HepG2 (cell line): ENCODE data around the gene HSD17B2. TPM values are rescaled to one million over a fixed set of nuclear protein-coding genes. Genes with fewer than 3 reads are reported as not detected.

ENCODE experiments used
- BCLAF1 ChIP-seq: fragments of 450-650 bp; IDR thresholded peaks from 2 replicates; pipeline ENCODE4 v1.6.1; 2017; ENCODE audit warnings: mild to moderate bottlenecking
- CBFB ChIP-seq: sonication (generic); formaldehyde crosslinking; IDR thresholded peaks from 2 replicates; pipeline ENCODE4 v1.4.0; 2020; ENCODE audit warnings: missing genetic modification reagents
- CSRNP2 ChIP-seq: sonication (generic); formaldehyde crosslinking; conservative IDR thresholded peaks from 2 replicates; pipeline ENCODE4 v1.8.0; 2022; ENCODE audit warnings: low read depth, missing genetic modification reagents
- HNRNPH1 ChIP-seq: fragments of 200-400 bp; formaldehyde crosslinking; optimal IDR thresholded peaks from 2 replicates; pipeline ENCODE3; 2017; ENCODE audit warnings: mild to moderate bottlenecking, low read depth, low read length
- JUND ChIP-seq: sonication (generic); formaldehyde crosslinking; IDR thresholded peaks from 2 replicates; pipeline ENCODE4 v1.8.0; 2022; ENCODE audit warnings: mild to moderate bottlenecking, missing genetic modification reagents
- MED13 ChIP-seq: sonication (generic); formaldehyde crosslinking; IDR thresholded peaks from 2 replicates; pipeline ENCODE4 v1.5.0; 2020; ENCODE audit warnings: missing genetic modification reagents
- MXD4 ChIP-seq: IDR thresholded peaks from 2 replicates; pipeline ENCODE4 v1.6.1; 2016; ENCODE audit warnings: mild to moderate bottlenecking, missing biosample characterization, missing genetic modification reagents
- PHF21A ChIP-seq: sonication (generic); formaldehyde crosslinking; IDR thresholded peaks from 2 replicates; pipeline ENCODE4 v1.5.0; 2020; ENCODE audit warnings: mild to moderate bottlenecking, missing genetic modification reagents
- POLR2AphosphoS2 ChIP-seq: IDR thresholded peaks from 2 replicates; pipeline ENCODE4 v1.6.1; 2011; ENCODE audit warnings: low read depth, low read length, improper control_type of control experiment
- SP5 ChIP-seq: IDR thresholded peaks from 2 replicates; pipeline ENCODE4 v1.6.1; 2016; ENCODE audit warnings: low read depth, borderline replicate concordance
- THAP8 ChIP-seq: sonication (generic); formaldehyde crosslinking; IDR thresholded peaks from 2 replicates; pipeline ENCODE4 v1.5.1; 2020; ENCODE audit warnings: missing genetic modification reagents, mild to moderate bottlenecking, borderline replicate concordance
- ZSCAN9 ChIP-seq: IDR thresholded peaks from 2 replicates; pipeline ENCODE4 v1.6.1; 2016; ENCODE audit warnings: borderline replicate concordance
- ZXDC ChIP-seq: sonication (generic); formaldehyde crosslinking; IDR thresholded peaks from 2 replicates; pipeline ENCODE4 v1.5.0; 2020; ENCODE audit warnings: mild to moderate bottlenecking, missing genetic modification reagents
- polyA plus RNA-seq, 8 experiments: library from polyadenylated mRNA; depleted of rRNA in 3 of 8; stranded (reverse) in 7 of 8; unstranded in 1 of 8; fragments of >200 nt; fragmentation: Illumina TruSeq in 4 of 8; extraction: Trizol in 4 of 8; gene quantifications; 2 replicates each; pipeline versions ENCODE4 v1.2.1 to v1.2.3, GENCODE V29; 2011 to 2016; ENCODE audit warnings: low read depth in 4 of 8, missing spikeins in 1 of 8, mixed read lengths in 1 of 8; ENCODE audit not compliant: insufficient read depth in 1 of 8
- total RNA-seq, 5 experiments: library from RNA; depleted of rRNA; stranded (reverse); fragments of >200 nt; fragmentation: Illumina TruSeq; extraction: Trizol; gene quantifications; 2 replicates each; pipeline ENCODE4 v1.2.3, GENCODE V29; 2016; ENCODE audit warnings: low read depth in 1 of 5

Gene HSD17B2
- total and polyA plus RNA-seq, 2 of the 13 experiments (the other 11 are each of a cell fraction or from before 2014, with no cell fraction given) = 26.3 to 69.3 TPM

GRCh38 chr16:82082543-82083244 is 47.6 kb downstream of the HSD17B2 start (continued):
- TF ChIP-seq BCLAF1 (no peak), MXD4 (peak; percentile 72; the same call in 1 of the 2 replicates), ZSCAN9 (CRISPR knock-in tag) (peak; percentile 82; the same call in 1 of the 2 replicates), HNRNPH1 (no peak), POLR2AphosphoS2 (no peak), SP5 (CRISPR knock-in tag) (peak; percentile 92), THAP8 (no peak), MED13 (CRISPR knock-in tag) (0 out of 2 replicates have a peak, but pooled peaks have one; percentile 40), CBFB (CRISPR knock-in tag) (peak; percentile 99), JUND (CRISPR knock-in tag) (peak; percentile 98), CSRNP2 (CRISPR knock-in tag) (no peak), ZXDC (no peak), PHF21A (CRISPR knock-in tag) (peak; percentile 37; the same call in 1 of the 2 replicates)
